ENCODE measurements around the gene CRYBG3.

Gene CRYBG3

DNA sequence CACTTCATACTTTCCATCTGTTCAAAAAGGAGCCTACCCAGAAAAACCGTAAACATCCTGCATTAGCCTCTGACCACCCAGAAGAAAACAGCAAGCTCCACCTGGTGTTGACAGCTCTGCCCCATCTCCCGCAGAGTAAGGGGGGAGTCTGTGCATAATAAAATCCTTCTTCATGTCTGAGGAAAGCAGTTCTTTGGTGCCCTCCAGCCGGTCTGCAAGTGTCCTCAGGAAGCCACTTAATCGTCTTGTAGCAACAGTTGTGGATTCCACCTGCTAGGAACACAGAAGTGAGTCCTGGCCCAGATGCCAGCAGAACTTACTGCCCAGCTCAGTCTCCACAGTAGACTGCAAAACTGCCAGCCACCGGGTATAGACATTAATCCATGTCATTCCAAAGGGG is 127.9 kb downstream of the CRYBG3 start:
- no peak for DNase-seq

- no peak for DNase-seq
Measured at GRCh38 chr3:97950360-97950759, 128.5 kb downstream of the CRYBG3 start.

DNA sequence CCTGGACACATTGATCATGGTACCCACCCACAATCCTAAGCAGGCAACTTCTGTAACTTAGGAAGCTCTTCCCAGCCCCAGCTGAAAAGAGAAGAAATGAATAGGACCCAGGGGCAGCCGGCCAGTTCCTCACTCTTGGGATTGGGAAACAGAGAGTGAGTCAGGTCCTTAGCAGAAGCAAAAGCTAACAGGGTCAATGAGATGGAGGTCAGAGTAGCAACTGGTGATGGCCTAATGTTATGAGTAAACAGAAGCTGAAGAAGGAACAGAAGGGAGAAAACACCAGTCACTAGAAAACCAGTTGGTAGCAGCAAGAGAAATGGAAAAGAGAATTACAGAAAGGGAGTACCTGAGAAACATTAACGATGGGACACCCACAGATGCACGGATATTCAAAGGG is 130.5 kb downstream of the CRYBG3 start:
- DNase-seq, result no peak

DNA sequence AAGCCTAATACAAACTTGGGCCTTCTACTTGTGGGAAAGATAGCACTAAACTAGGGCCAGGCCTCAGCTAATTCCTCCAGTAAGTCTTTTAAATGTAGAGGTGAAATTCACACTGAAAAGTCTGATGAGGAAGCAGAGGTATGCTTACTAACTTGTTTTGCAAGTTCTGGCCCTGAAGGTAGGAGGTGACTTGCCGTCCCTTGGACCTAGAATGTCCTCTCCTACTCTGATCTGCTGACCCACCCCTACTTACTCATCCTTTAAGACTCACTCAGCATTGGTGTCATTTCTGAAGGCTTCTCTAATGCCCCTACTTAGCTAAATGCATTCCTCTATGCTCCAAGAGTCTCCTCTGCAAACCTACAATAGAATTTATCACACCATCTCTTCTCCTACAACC is 131.1 kb downstream of the CRYBG3 start:
- no peak for DNase-seq

DNA sequence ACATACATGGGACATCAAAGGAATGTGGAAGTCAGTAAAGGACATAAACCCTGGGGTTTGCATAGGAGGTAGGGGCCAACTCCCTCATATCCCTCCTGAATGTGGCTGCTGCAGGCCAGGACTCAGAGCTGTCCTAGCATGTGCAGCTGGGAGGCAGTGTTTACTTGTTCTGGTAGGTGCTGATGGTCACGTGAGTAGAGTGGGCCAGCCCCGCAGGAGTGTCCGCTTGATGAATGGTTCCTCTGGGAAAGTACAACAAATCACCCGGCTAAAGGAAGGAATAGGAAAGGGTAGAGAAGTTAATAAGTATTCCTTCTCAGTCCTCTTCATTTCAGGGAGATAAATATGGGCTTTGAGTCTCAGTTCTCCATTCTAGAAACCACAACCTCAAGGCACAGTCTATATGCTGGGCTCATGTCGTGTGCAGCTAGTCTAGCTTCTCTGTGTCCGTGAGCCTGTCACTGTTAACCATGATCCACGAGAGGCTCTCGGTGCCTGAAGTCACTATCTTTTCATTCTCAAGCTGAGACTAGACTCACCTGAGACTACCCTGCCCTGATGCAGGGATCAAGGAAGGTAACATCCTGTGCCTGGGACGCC is 132.5 kb downstream of the CRYBG3 start:
- no peak for DNase-seq

DNA sequence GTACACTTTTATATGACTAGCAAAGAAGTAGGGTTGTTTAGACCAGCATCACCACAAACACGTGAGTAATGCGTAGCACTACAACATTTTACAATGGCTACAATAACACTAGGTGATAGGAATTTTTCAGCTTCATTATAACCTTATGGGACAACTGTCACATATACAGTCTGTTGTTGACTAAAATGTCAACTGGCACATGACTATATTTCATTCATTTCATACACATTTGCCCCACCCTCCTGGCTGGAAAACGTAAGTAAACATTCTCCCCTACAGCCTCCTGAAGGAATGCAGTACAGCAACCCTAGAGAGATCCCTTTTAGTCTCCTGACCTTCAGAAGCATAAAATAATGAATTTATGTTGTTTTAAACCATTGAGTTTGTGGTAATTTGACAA is 134.2 kb downstream of the CRYBG3 start:
- DNase-seq, result no peak

- DNase-seq, result no peak
Measured at GRCh38 chr3:97957617-97958311, 136.0 kb downstream of the CRYBG3 start.

DNA sequence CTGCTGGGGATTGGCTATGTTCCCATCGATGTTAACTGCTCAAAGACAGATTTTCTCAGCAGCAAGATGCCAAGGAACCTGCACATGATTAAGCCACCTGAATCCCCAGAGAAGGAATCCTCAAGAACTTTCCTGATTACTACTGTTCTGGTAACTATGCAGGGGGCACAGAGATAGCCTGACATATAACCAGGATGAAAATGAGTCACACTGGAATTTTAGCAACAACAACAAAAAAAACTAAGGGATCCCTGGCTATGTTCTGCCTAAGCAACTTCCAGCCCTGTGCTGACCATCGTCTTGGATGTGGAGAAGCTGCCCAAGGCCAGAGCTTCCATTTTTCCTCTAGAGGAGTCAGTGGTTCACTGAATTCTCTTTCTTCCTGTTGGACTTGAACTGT is 136.6 kb downstream of the CRYBG3 start:
- no peak for DNase-seq

DNA sequence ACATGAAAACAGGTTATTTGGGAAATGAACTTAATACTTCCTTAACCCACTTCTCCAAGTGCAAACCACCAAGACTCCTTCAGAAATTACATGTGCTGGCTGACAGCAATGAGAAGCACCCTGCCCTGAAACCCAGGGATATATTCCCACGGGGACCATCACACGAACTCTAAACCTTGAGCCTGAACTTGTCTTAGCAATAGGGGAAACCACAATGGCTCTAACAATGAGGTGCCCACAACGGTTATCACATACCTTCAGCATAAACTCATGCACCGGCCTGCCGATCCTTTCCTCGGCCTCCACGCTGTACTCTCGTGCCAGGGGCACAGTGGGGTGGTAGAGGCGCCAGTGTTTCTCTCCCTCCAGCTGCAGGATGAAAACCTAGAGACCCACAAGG is 137.0 kb downstream of the CRYBG3 start:
- no peak for DNase-seq

DNA sequence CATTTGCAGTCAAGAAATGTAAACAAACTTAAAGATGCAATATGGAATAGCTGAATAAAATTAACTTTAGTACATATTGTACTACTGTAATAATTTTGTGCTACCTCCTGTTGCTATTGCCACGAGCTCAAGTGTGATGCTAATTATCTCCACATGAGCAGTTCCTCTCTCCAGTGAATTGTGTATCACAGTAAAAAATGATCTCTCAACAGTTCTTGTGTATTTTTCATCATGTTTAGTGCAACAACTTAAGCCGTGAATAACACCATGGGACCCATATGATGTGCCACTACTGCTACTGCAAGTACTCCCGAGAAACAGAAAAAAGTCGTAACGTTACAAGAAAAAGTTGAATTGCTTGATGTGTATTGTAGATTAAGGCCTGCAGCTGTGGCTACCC is 138.1 kb downstream of the CRYBG3 start:
- no peak for DNase-seq

GRCh38 chr3:97960551-97960950 is 138.7 kb downstream of the CRYBG3 start:
- no peak for DNase-seq

GRCh38 chr3:97960993-97961766 is 139.4 kb downstream of the CRYBG3 start:
- no peak for DNase-seq

GRCh38 chr3:97967966-97968365 is 146.2 kb downstream of the CRYBG3 start:
- no peak for DNase-seq

DNA sequence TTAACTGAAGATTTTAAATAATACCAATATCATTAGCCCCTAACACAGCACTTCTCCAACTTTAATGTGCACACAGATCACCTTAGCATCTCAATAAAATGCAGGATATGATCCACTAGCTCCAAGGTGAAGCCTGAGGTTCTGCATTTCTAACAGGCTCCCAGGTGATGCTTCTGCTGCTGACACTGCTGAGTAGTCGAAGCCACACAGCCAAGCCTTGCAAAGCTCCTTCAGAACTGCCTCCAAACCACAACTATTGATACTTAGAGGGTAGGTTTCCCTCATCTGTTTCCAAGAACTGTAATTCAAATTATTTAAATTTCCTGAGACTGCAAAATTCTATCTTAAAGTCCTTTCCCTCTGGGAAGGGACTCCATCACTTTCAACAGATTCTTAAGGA is 146.6 kb downstream of the CRYBG3 start:
- no peak for DNase-seq

DNA sequence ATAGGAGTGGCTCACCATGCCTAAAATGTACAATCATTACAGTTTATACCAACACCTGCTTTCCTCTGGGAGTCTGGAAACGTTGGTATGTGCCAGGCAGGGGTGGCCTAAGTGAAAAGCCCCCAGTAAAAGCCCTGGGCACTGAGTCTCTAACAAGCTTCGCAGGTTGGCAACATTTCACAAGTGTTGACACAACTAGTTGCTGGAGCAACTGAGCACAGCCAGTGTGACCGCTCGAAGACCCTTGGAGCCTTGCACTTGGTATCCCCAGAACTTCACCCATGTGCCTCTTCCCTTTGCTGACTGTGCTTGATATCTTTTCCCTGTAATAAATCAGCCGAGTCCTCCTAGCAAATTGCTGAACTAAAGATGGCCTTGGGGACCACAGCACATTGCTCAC is 147.7 kb downstream of the CRYBG3 start:
- no peak for DNase-seq

DNA sequence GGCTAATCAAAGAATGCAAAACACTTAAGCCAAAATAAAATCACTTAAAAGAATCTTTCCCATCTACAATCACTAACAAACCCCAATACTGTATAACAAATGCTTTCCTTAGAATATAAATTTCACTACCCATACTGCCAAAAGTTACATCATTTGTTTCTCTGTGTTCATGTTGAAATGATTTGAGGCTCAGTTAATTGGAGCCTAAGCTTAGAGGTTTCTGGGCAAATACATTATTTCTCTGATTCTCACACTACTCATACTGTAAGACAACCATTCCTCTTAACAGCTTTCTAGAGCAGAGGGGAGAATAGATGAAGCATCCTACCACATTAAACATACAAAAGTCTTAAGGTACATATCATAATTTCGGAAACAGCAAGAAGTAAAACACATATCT is 148.3 kb downstream of the CRYBG3 start:
- no peak for DNase-seq

DNA sequence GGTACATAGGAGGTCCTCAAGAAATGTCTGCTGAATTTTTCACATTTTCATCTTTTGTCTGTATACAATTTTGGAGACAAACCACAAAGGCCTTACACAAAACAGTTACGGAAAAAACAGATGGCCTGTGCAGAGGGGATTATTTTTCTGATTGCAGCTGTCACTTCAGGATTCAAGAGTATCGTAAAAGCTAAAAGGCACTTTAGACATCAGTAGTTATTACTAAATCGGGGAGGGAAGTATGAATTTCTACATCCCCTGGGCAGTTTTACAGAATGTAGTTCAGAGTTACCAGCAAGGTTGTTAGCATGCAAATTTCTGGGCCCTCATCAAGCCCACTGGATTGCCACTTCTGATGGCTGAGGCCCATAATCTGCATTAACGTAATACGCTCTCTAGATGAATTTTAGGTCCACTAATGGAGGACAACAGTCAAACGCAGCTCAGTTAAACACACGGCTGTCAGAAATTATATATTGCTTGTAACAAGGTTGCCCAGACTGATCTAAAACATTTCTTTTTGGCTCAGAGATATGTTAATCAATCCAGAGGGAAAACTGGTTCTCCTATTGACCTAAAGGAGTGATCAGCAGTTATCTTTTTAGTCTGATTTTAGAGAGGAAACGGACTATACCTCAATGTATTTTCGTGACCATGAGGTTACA is 149.3 kb downstream of the CRYBG3 start:
- no peak for DNase-seq

DNA sequence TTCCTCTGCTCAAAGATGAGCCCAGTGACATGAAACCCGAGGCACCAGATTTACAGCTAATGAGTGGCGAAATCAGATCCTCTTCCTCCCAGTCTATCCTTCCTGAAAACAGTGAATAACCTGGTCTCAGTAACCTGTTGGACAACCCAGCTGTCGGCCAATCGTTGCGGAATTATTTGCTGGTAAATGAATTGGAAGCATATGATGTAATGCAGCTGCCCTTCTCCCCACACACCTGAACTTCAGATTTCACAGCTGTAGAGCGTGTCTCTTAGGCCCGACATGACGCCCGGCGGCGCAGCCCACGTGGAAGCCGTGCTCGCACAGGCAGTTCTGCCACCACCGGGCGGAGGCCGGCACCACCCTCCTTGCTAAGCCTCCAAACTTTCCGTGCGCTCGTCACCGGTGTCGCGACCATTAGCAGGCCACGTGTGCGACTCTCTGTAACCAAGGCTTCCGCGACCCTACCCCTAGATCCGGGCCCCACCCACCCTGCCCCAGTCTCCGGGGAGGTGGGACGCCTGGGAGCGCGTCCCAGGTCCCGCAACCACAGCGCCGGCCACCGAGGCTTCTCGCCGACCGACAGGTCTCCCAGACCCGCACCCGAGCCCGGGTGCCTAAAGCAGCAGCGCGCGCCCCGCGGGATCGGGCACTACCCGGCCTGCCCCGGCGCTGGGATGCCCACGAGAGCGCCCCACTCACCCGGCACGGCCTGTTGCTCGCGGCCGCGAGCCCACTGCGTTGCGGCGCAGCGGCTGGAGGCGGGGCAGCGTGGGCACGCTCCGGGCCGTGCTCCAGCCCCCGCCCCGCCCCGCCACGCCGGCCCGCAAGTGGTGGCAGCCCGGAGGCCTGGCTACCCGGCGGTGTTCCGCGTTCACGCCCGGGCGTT is 150.1 kb downstream of the CRYBG3 start, which contains the start of gene RIOX2:
Gene RIOX2 (minus strand): TSS at position 753 of the 889 bp plus-strand sequence. CDS start 4,838 bp downstream, outside the sequence.
- DNase-seq, result peak; percentile 77

DNA sequence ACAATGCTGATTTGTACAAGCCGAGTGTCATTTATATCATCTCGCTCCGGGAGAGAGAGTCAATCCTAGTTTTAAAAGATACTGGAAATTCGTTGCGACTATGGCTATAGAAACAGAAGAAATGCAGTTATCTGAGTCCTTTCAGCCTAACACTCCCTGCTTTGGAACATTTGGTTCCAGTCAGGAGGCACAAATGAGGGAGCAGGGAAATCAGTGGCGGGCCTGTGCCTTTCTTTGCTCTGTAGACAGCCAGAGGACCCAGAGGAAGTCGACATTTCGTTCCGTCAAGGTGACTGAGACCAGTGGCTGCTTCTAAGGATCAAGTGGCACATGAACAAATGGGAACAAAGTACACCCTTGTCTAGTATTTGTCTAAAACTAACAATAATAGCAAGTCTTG is 151.2 kb downstream of the CRYBG3 start:
- no peak for DNase-seq

DNA sequence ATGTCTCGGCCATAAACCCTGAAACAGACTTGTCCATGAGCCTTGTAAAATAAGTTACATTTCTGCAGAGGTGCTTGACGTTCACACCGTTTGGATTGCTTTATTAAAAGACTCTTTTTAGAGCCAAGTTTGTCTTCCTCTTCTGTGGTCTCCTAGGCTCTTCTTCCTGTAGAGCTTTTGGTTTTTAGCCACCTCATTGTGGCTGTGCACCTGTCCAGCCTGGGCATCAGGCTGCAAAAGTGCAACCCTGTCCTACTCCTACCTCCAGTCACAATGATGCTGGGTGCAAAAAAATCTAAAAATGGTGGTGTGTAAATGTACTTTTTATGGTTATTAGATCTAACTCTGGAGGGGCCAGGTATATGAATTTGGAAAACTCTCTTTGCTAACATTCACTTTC is 153.2 kb downstream of the CRYBG3 start:
- no peak for DNase-seq

GRCh38 chr3:97975466-97975865 is 153.7 kb downstream of the CRYBG3 start:
- DNase-seq, result no peak

DNA sequence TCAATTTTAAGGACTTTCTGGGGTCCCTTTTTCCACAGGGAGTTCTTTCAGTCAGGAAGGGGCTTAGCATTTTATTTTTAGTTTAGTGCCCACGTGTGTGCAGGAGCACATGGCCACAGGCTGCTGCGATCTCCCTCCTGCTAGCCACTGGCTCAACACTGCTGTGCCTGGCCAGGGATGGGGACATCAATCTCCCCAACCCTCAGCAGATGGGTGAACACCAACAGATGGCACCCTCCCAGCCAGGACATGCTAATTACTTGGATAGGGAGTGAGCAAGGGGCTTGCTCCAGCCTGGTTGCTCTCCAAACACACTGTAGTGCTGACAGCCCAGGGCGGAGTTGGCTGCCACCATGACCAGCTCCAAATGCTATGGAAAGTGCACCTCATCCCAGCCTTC is 157.8 kb downstream of the CRYBG3 start:
- DNase-seq, result no peak

DNA sequence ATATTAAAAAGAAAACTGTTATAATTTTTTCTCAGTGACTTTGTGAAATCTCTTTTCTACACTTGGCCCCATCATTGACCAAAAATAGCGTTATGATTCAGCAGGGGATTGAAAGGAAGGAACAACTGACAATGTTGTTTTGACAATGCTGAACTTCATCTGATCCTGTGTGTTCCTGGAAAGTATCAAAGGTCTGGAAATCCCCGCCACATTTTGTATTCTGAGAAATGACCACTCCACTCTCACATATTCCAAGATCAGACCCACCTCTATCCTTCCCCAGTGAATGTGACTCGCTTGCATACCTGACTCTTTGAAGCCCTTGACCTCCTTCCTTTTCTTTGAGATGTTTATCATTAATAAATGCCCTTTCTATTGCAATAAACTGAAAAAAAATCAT is 160.1 kb downstream of the CRYBG3 start:
- DNase-seq, result no peak
